K562 (cell line): Measurements from ENCODE around the gene SLC35D2. TPM values are rescaled to one million over a fixed set of nuclear protein-coding genes. Genes with fewer than 3 reads are reported as not detected.
A peak's percentile ranks its signal among the peaks of the same experiment; 100 is the strongest.

Experiments
- C11orf30 ChIP-seq: fragments of 450-650 bp; IDR thresholded peaks from 2 replicates; pipeline ENCODE4 v1.6.1; 2016; ENCODE audit warnings: low read depth, mild to moderate bottlenecking
- CHD4 ChIP-seq: fragments of 200-600 bp; sonication (generic); IDR thresholded peaks from 3 replicates; pipeline ENCODE4 v1.6.1; 2012; ENCODE audit warnings: low read depth, mild to moderate bottlenecking, mixed read lengths, low read length, inconsistent platforms; ENCODE audit not compliant: insufficient read depth, insufficient replicate concordance, poor library complexity, severe bottlenecking
- GABPB1 ChIP-seq: sonication (generic); formaldehyde crosslinking; IDR thresholded peaks from 2 replicates; pipeline ENCODE4 v1.8.0; 2022; ENCODE audit warnings: mild to moderate bottlenecking, missing genetic modification reagents
- HEY1 ChIP-seq: fragments of 250-450 bp; sonication (Bioruptor Pico); IDR thresholded peaks from 2 replicates; pipeline ENCODE4 v1.5.0; 2020; ENCODE audit warnings: mild to moderate bottlenecking, moderate library complexity, borderline replicate concordance
- KHSRP ChIP-seq: fragments of 450-650 bp; IDR thresholded peaks from 2 replicates; pipeline ENCODE4 v1.6.1; 2017
- KLF6 ChIP-seq: fragments of 250-450 bp; sonication (Bioruptor Pico); IDR thresholded peaks from 2 replicates; pipeline ENCODE4 v1.4.0; 2020; ENCODE audit warnings: mild to moderate bottlenecking, moderate library complexity, borderline replicate concordance
- NCOA2 ChIP-seq, 2 experiments: fragments of 450-650 bp; IDR thresholded peaks; 2 replicates each; pipeline ENCODE4 v1.6.1; 2018; ENCODE audit warnings: mild to moderate bottlenecking in 2 of 2, moderate library complexity in 1 of 2; ENCODE audit not compliant: partially characterized antibody in 2 of 2
- NCOR1 ChIP-seq: fragments of 450-650 bp; IDR thresholded peaks from 2 replicates; pipeline ENCODE4 v1.6.1; 2016; ENCODE audit warnings: mild to moderate bottlenecking, moderate library complexity
- SAP30 ChIP-seq: fragments of 200-600 bp; sonication (generic); IDR thresholded peaks from 2 replicates; pipeline ENCODE4 v1.6.1; 2012; ENCODE audit warnings: borderline replicate concordance, low read depth, mild to moderate bottlenecking, moderate library complexity, low read length, control low read depth, inconsistent platforms; ENCODE audit not compliant: insufficient read depth, poor library complexity, severe bottlenecking
- SIN3B ChIP-seq: fragments of 450-650 bp; IDR thresholded peaks from 2 replicates; pipeline ENCODE4 v1.6.1; 2017; ENCODE audit warnings: low read depth, mild to moderate bottlenecking, moderate library complexity
- THRAP3 ChIP-seq: fragments of 450-650 bp; IDR thresholded peaks from 2 replicates; pipeline ENCODE4 v1.6.1; 2016; ENCODE audit warnings: mild to moderate bottlenecking, inconsistent platforms, borderline replicate concordance
- ZNF121 ChIP-seq: sonication (generic); formaldehyde crosslinking; conservative IDR thresholded peaks from 2 replicates; pipeline ENCODE4 v1.8.0; 2022; ENCODE audit warnings: missing genetic modification reagents
- ZNF311 ChIP-seq: fragments of 250-450 bp; sonication (Bioruptor Pico); IDR thresholded peaks from 2 replicates; pipeline ENCODE4 v1.4.0; 2020; ENCODE audit warnings: mild to moderate bottlenecking, moderate library complexity
- polyA plus RNA-seq, 8 experiments: library from polyadenylated mRNA; depleted of rRNA in 4 of 8; stranded (reverse) in 5 of 8; unstranded in 3 of 8; fragments of >200 nt; fragmentation: Nextera tagmentation in 2 of 8; fragmentation: Illumina TruSeq in 1 of 8; extraction: Ambion mirVana in 2 of 8; extraction: Trizol in 1 of 8; gene quantifications; 2 replicates each; pipeline versions ENCODE4 v1.2.1 to v1.2.3, GENCODE V29; 2011 to 2014; ENCODE audit warnings: inconsistent platforms in 1 of 8, missing spikeins in 1 of 8
- total RNA-seq, 7 experiments: library from RNA; depleted of rRNA in 6 of 7; stranded (reverse); fragments of >200 nt in 6 of 7; fragmentation: Illumina TruSeq in 2 of 7; extraction: Trizol in 2 of 7; gene quantifications; 2 replicates each; pipeline versions ENCODE4 v1.2.1 to v1.2.3, GENCODE V29; 2011 to 2021; ENCODE audit warnings: low replicate concordance in 1 of 7
- TF ChIP-seq, protein P1 (sequence below): fragments of 250-450 bp; sonication (Bioruptor Pico); IDR thresholded peaks from 2 replicates; pipeline ENCODE4 v1.4.0; 2020
- TF ChIP-seq, protein P2 (sequence below): fragments of 250-450 bp; sonication (Bioruptor Pico); IDR thresholded peaks from 2 replicates; pipeline ENCODE4 v1.4.0; 2020; ENCODE audit warnings: mild to moderate bottlenecking, moderate library complexity, borderline replicate concordance
- TF ChIP-seq, protein P3 (sequence below): sonication (generic); formaldehyde crosslinking; IDR thresholded peaks from 2 replicates; pipeline ENCODE4 v1.4.0; 2020; ENCODE audit warnings: mild to moderate bottlenecking, missing genetic modification reagents
- TF ChIP-seq, protein P4 (sequence below): IDR thresholded peaks from 2 replicates; pipeline ENCODE4 v1.6.1; 2012; ENCODE audit warnings: low read depth, low read length, improper control_type of control experiment, borderline replicate concordance

Gene SLC35D2
- total and polyA plus RNA-seq, 9 of the 15 experiments (the other 6 are each of a cell fraction or from before 2014, with no cell fraction given): 2.9 to 14.9 (median 11.7) TPM

DNA sequence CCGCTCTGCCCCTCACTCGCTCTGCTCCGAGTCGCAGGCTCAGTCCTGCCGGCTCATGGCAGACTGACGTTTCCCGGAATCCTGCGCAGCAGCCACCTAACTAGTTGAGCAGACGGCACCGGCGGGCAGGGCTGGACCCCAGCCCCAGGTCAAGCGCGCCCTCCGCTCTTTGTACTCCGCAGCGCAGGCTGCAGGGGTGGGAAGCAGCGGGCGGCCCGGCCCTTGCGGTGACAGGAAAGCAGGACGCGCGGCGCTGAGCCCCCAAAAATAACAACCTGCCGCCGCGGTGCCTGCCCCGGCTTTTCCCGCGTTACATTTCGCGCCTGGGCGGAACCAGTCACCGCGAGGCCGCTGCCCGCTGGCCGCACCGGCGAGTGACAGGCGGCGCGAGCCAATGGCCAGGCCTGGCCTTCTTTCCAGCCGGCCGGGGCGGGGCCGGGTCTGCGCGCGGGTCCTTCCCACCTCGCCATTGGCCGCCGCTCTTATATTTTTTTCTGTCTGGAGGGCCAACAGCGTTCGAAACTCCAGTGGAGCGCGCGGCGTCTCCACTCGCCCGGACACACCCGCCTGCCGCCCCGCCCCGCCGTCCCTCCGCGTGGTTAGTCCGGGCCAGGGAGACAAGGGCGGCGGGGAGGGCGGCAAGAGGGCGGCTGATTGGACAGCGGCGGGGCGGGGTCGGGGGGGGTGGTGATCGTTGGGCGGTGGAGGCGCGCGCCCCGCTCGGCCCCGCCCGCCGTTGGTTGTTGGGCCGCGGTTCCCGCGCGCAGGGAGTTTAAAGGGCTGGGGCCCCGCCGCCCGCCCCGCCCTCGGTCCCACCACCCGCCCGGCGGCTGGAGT is 34.8 kb upstream of the SLC35D2 start, which contains the start of gene ZNF367 (continued):
- TF ChIP-seq, protein P1, sequence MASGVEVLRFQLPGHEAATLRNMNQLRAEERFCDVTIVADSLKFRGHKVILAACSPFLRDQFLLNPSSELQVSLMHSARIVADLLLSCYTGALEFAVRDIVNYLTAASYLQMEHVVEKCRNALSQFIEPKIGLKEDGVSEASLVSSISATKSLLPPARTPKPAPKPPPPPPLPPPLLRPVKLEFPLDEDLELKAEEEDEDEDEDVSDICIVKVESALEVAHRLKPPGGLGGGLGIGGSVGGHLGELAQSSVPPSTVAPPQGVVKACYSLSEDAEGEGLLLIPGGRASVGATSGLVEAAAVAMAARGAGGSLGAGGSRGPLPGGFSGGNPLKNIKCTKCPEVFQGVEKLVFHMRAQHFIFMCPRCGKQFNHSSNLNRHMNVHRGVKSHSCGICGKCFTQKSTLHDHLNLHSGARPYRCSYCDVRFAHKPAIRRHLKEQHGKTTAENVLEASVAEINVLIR (CRISPR knock-in tag): no peak
- TF ChIP-seq, protein P2, sequence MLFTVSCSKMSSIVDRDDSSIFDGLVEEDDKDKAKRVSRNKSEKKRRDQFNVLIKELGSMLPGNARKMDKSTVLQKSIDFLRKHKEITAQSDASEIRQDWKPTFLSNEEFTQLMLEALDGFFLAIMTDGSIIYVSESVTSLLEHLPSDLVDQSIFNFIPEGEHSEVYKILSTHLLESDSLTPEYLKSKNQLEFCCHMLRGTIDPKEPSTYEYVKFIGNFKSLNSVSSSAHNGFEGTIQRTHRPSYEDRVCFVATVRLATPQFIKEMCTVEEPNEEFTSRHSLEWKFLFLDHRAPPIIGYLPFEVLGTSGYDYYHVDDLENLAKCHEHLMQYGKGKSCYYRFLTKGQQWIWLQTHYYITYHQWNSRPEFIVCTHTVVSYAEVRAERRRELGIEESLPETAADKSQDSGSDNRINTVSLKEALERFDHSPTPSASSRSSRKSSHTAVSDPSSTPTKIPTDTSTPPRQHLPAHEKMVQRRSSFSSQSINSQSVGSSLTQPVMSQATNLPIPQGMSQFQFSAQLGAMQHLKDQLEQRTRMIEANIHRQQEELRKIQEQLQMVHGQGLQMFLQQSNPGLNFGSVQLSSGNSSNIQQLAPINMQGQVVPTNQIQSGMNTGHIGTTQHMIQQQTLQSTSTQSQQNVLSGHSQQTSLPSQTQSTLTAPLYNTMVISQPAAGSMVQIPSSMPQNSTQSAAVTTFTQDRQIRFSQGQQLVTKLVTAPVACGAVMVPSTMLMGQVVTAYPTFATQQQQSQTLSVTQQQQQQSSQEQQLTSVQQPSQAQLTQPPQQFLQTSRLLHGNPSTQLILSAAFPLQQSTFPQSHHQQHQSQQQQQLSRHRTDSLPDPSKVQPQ (CRISPR knock-in tag): no peak
- no peak for TF ChIP-seq THRAP3
- TF ChIP-seq HEY1 (CRISPR knock-in tag): no peak
- TF ChIP-seq, protein P3, sequence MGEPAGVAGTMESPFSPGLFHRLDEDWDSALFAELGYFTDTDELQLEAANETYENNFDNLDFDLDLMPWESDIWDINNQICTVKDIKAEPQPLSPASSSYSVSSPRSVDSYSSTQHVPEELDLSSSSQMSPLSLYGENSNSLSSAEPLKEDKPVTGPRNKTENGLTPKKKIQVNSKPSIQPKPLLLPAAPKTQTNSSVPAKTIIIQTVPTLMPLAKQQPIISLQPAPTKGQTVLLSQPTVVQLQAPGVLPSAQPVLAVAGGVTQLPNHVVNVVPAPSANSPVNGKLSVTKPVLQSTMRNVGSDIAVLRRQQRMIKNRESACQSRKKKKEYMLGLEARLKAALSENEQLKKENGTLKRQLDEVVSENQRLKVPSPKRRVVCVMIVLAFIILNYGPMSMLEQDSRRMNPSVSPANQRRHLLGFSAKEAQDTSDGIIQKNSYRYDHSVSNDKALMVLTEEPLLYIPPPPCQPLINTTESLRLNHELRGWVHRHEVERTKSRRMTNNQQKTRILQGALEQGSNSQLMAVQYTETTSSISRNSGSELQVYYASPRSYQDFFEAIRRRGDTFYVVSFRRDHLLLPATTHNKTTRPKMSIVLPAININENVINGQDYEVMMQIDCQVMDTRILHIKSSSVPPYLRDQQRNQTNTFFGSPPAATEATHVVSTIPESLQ: peak; percentile 87; the same call in 1 of the 2 replicates
- TF ChIP-seq, protein P4, sequence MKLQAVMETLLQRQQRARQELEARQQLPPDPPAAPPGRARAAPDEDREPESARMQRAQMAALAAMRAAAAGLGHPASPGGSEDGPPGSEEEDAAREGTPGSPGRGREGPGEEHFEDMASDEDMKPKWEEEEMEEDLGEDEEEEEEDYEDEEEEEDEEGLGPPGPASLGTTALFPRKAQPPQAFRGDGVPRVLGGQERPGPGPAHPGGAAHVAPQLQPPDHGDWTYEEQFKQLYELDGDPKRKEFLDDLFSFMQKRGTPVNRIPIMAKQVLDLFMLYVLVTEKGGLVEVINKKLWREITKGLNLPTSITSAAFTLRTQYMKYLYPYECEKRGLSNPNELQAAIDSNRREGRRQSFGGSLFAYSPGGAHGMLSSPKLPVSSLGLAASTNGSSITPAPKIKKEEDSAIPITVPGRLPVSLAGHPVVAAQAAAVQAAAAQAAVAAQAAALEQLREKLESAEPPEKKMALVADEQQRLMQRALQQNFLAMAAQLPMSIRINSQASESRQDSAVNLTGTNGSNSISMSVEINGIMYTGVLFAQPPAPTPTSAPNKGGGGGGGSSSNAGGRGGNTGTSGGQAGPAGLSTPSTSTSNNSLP: no peak
- no peak for TF ChIP-seq ZNF121 (CRISPR knock-in tag)
- no peak for TF ChIP-seq NCOA2 (IDR thresholded peaks at IDR 0.05; ENCODE audit: partially characterized antibody in 2 of 2)
- peak; percentile 97 for TF ChIP-seq SAP30
- 0 out of 2 replicates have a peak, but pooled peaks have one; percentile 4 for TF ChIP-seq NCOR1
- TF ChIP-seq ZNF311 (CRISPR knock-in tag): no peak
- TF ChIP-seq C11orf30: no peak
- no peak for TF ChIP-seq CHD4
- TF ChIP-seq KHSRP: no peak
- TF ChIP-seq KLF6: peak; percentile 62; the same call in 1 of the 2 replicates
- peak; percentile 52 for TF ChIP-seq GABPB1
- 0 out of 2 replicates have a peak, but pooled peaks have one; percentile 24 for TF ChIP-seq SIN3B
